Measurements from ENCODE around the gene NUAK2.
"Not testable (repeated sequence)": the region's sequence is repeated elsewhere in the genome, so short reads cannot be mapped to it uniquely, and the experiment has no call there.

The NUAK2 gene

DNA sequence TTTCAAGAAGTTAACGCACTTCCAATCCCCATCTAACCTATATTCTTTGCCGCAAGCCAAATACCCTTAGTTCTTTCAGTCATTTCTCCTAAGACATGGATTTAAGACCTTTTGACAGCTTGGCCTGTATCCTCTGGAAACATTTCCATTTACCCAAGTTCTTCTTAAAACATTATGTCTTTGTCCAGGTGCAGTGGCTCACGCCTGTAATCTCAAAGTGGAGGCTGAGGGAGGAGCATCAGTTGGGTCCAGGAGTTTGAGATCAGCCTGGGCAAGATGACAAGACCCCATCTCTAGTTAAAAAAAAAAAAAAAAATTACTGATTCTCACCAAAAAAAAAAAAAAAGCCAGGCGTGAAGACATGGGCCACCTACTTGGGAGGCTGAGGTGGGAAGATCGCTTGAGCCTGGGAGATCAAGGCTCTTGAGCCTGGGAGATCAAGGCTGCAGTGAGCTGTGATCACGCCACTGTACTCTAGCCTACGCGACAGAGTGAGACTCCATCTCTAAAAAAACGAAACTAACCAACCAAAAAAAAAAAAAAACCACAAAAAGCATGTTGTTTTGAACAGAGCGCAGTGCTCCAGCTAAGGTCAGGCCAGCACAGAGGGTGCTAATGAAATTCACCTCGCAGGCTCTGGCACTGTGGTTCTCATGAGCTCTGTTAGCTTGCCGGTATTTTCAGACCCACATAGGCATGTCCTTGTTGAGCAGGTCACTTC lies 36.0 kb downstream of the NUAK2 start:
- no peak overlapping the region for H3K4me3 ChIP-seq (ENCODE audit: low read depth, low read length)
- TF ChIP-seq CTCF (IDR thresholded peaks at IDR 0.05; ENCODE audit: low read depth, low read length) = no peak

DNA sequence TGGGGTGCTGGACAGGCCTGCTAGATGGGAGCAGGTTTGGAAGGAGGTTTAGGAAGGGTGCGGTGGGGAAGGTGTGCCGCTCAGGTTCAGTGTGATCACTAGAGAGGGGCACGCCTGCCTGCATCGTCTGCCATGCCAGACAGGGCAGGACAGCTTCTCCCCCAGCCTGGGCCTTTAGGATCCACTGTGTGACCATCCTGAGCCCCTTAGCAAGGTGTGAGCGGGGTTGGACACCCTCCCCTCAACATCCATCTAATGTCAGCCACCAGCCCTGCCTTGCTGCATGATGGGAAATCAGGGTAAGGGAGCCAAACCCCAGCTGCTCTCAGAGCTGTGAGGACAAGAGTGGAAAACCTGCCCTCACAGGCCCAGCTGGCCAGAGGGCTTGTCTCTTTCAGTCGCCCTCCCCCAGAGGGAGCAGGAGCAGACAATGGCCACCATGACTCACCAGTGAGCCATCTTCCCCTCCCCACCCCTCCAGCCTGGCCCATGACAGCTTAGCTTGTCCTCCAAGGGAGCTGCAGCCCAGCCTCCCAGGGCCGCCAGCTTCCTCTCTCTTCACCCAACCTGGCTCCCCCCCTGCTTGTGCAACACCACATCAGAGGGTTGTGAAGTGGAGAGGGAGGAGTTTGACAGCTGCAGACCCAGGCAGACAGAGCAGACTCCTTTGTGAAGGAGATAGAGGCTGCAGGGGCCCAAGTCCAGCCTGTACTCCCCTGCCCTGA lies 37.0 kb downstream of the NUAK2 start:
- TF ChIP-seq CTCF (IDR thresholded peaks at IDR 0.05; ENCODE audit: low read depth, low read length) = no peak
- no peak overlapping the region for H3K4me3 ChIP-seq (ENCODE audit: low read depth, low read length)

- no peak for TF ChIP-seq CTCF (IDR thresholded peaks at IDR 0.05; ENCODE audit: low read depth, low read length)
- H3K4me3 ChIP-seq (ENCODE audit: low read depth, low read length) = no peak overlapping the region
Measured at GRCh38 chr1:205283270-205284147, 38.0 kb downstream of the NUAK2 start.

GRCh38 chr1:205280666-205281395 lies 40.7 kb downstream of the NUAK2 start:
- H3K4me3 ChIP-seq (ENCODE audit: low read depth, low read length) = not testable (repeated sequence)

DNA sequence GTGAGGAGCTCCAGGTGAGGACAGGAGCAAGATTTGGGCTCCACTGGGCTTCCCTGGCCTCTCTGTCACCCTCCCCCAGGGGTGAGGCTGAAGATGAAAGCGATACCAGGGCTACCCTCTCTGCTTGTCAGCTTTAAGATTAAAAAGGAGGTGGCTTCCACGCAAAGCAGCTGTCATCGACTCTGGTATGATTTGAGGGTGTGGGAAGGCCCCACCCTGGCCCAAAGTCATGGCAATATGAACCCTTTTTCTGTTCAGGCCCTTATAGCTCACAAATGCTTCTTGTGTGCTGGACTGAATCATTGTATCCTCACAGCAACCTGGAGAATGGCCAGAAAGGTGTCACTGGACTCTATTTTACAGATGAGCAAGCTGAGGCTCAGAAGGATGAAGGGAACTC lies 41.6 kb downstream of the NUAK2 start:
- no peak overlapping the region for H3K4me3 ChIP-seq (ENCODE audit: low read depth, low read length)
- no peak for TF ChIP-seq CTCF (IDR thresholded peaks at IDR 0.05; ENCODE audit: low read depth, low read length)

DNA sequence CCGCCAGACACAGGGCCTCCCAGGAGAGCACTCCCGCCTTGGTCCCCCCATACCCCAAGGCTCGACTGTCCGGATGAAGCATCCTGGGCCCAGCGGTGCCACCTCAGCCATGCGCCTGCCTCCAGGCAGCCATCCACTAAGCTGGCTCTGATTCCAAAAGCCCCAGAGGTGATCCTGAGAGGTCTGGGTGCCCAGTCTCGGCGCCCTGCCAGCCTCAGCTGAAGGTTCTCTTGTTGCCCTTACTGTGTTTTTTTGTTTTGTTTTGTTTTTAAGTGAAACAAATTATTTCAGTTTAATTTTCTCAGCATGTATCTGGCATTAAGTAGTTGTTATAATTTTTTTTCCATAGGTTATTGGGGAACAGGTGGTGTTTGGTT lies 44.9 kb downstream of the NUAK2 start:
- no peak for TF ChIP-seq CTCF (IDR thresholded peaks at IDR 0.05; ENCODE audit: low read depth, low read length)
- no peak overlapping the region for H3K4me3 ChIP-seq (ENCODE audit: low read depth, low read length)
